ENCODE data around the gene OPCML.

Gene OPCML

GRCh38 chr11:133234883-133235282, 297.4 kb downstream of the OPCML start:
- DNase-seq, result no peak
- H3K4me2 ChIP-seq (ENCODE audit: low read depth, low read length), result no peak overlapping the region
- H3K9me2 ChIP-seq (replicated peaks; ENCODE audit: insufficient read depth, low read length), result no peaks in the 10 kb centered on the region
- H3K79me2 ChIP-seq (ENCODE audit: low read length), result no peaks in the 10 kb centered on the region
- no peaks in the 10 kb centered on the region for H3F3A ChIP-seq (ENCODE audit: insufficient read depth, low read length)
- H3K36me3 ChIP-seq (replicated peaks; ENCODE audit: insufficient read depth, low read length), result no peaks in the 10 kb centered on the region
- no peak overlapping the region for H3K9ac ChIP-seq (ENCODE audit: low read length)
- H3K9me3 ChIP-seq (replicated peaks; ENCODE audit: insufficient read depth, low read length), result no peaks in the 10 kb centered on the region
- TF ChIP-seq EZH2 (optimal IDR thresholded peaks at IDR 0.05; ENCODE audit: low read depth, low read length), result no peak
- no peak for TF ChIP-seq EZH2phosphoT487 (IDR thresholded peaks at IDR 0.05; ENCODE audit: low read length)
- TF ChIP-seq CTCF (IDR thresholded peaks at IDR 0.05; ENCODE audit: low read length), result no peak
- H3K27ac ChIP-seq (ENCODE audit: low read length), result no peak overlapping the region
- H3K27me3 ChIP-seq (replicated peaks; ENCODE audit: insufficient read depth, low read length), result no peaks in the 10 kb centered on the region
- H3K4me3 ChIP-seq (ENCODE audit: low read length), result no peak overlapping the region
- no peaks in the 10 kb centered on the region for H3K4me1 ChIP-seq (ENCODE audit: low read length)
- no peak overlapping the region for H2AFZ ChIP-seq (ENCODE audit: low read length)
- H4K20me1 ChIP-seq (ENCODE audit: insufficient read depth, low read length), result no peaks in the 10 kb centered on the region

GRCh38 chr11:133232665-133233064, 299.6 kb downstream of the OPCML start:
- H3K27me3 ChIP-seq (replicated peaks; ENCODE audit: insufficient read depth, low read length), result no peaks in the 10 kb centered on the region
- no peak overlapping the region for H3K4me2 ChIP-seq (ENCODE audit: low read depth, low read length)
- H3K9ac ChIP-seq (ENCODE audit: low read length), result no peak overlapping the region
- no peaks in the 10 kb centered on the region for H4K20me1 ChIP-seq (ENCODE audit: insufficient read depth, low read length)
- no peak overlapping the region for H3K4me3 ChIP-seq (ENCODE audit: low read length)
- no peak overlapping the region for H3K27ac ChIP-seq (ENCODE audit: low read length)
- no peaks in the 10 kb centered on the region for H3F3A ChIP-seq (ENCODE audit: insufficient read depth, low read length)
- TF ChIP-seq EZH2 (optimal IDR thresholded peaks at IDR 0.05; ENCODE audit: low read depth, low read length) (no peak), EZH2phosphoT487 (IDR thresholded peaks at IDR 0.05; ENCODE audit: low read length) (no peak), CTCF (IDR thresholded peaks at IDR 0.05; ENCODE audit: low read length) (no peak)
- H3K9me3 ChIP-seq (replicated peaks; ENCODE audit: insufficient read depth, low read length), result no peaks in the 10 kb centered on the region
- H3K36me3 ChIP-seq (replicated peaks; ENCODE audit: insufficient read depth, low read length), result no peaks in the 10 kb centered on the region
- no peaks in the 10 kb centered on the region for H3K9me2 ChIP-seq (replicated peaks; ENCODE audit: insufficient read depth, low read length)
- no peaks in the 10 kb centered on the region for H3K79me2 ChIP-seq (ENCODE audit: low read length)
- H3K4me1 ChIP-seq (ENCODE audit: low read length), result no peaks in the 10 kb centered on the region
- DNase-seq, result no peak
- H2AFZ ChIP-seq (ENCODE audit: low read length), result no peak overlapping the region

GRCh38 chr11:133230431-133230830, 301.9 kb downstream of the OPCML start:
- no peak for TF ChIP-seq EZH2phosphoT487 (IDR thresholded peaks at IDR 0.05; ENCODE audit: low read length)
- TF ChIP-seq EZH2 (optimal IDR thresholded peaks at IDR 0.05; ENCODE audit: low read depth, low read length), result no peak
- no peak for TF ChIP-seq CTCF (IDR thresholded peaks at IDR 0.05; ENCODE audit: low read length)
- H3K79me2 ChIP-seq (ENCODE audit: low read length), result no peaks in the 10 kb centered on the region
- H3K27me3 ChIP-seq (replicated peaks; ENCODE audit: insufficient read depth, low read length), result no peaks in the 10 kb centered on the region
- no peaks in the 10 kb centered on the region for H3K9me2 ChIP-seq (replicated peaks; ENCODE audit: insufficient read depth, low read length)
- H3K4me1 ChIP-seq (ENCODE audit: low read length), result no peaks in the 10 kb centered on the region
- H3K9ac ChIP-seq (ENCODE audit: low read length), result no peak overlapping the region
- H3K4me2 ChIP-seq (ENCODE audit: low read depth, low read length), result no peak overlapping the region
- H2AFZ ChIP-seq (ENCODE audit: low read length), result no peak overlapping the region
- no peaks in the 10 kb centered on the region for H4K20me1 ChIP-seq (ENCODE audit: insufficient read depth, low read length)
- no peaks in the 10 kb centered on the region for H3K36me3 ChIP-seq (replicated peaks; ENCODE audit: insufficient read depth, low read length)
- H3K27ac ChIP-seq (ENCODE audit: low read length), result no peak overlapping the region
- DNase-seq, result no peak
- H3F3A ChIP-seq (ENCODE audit: insufficient read depth, low read length), result no peaks in the 10 kb centered on the region
- H3K4me3 ChIP-seq (ENCODE audit: low read length), result no peak overlapping the region
- no peaks in the 10 kb centered on the region for H3K9me3 ChIP-seq (replicated peaks; ENCODE audit: insufficient read depth, low read length)
